Right lobe of liver (tissue), 6 donors: ENCODE measurements around the gene SLC10A7. TPM values are rescaled to one million over a fixed set of nuclear protein-coding genes. Genes with fewer than 3 reads are reported as not detected.

Experiments used
- ATAC-seq, 4 donors: fragments of 200-7000 bp; cut with Tn5 transposase; one replicate each; pipeline ENCODE4 v1.9.1; 2020; ENCODE audit warnings: mild to moderate bottlenecking in 4 of 4, moderate library complexity in 4 of 4
- DNase-seq, 3 donors: peaks; one replicate each; pipeline ENCODE4 v3.0.0-alpha.2; 2020
- H3K27ac ChIP-seq, 3 donors: fragments of 200-600 bp; one replicate each; pipeline ENCODE4 v1.8.0; 2022
- H3K27me3 ChIP-seq, 2 donors: fragments of 200-600 bp; one replicate each; pipeline ENCODE4 v1.8.0; 2022
- H3K36me3 ChIP-seq, 4 donors: fragments of 200-600 bp; sonication (generic) in 1 of 4; one replicate each; pipeline versions ENCODE4 v1.5.1 to v1.8.0; 2017 to 2022; ENCODE audit warnings: control low read depth in 1 of 4
- H3K4me1 ChIP-seq, 4 donors: fragments of 200-600 bp; sonication (generic) in 1 of 4; one replicate each; pipeline versions ENCODE4 v1.5.1 to v1.8.0; 2017 to 2022; ENCODE audit warnings: control low read depth in 1 of 4
- H3K4me3 ChIP-seq, 3 donors: fragments of 200-600 bp; one replicate each; pipeline ENCODE4 v1.8.0; 2022
- H3K9me3 ChIP-seq, 4 donors: fragments of 200-600 bp; sonication (generic) in 1 of 4; one replicate each; pipeline versions ENCODE4 v1.5.1 to v1.8.0; 2017 to 2022; ENCODE audit warnings: control low read depth in 1 of 4
- POLR2A ChIP-seq: fragments of 450-650 bp; IDR thresholded peaks from one replicate; pipeline ENCODE4 v1.6.1; 2017; ENCODE audit warnings: antibody characterized with exemption, mild to moderate bottlenecking
- WGBS: methylation state at CpG from one replicate; pipeline ENCODE4 v1.1.6; 2018; ENCODE audit warnings: low coverage, low lambda C conversion rate; ENCODE audit not compliant: insufficient coverage; ENCODE audit errors: missing lambda C conversion rate; 5-methylcytosine and 5-hydroxymethylcytosine counted together
- intact Hi-C, 2 donors: fragments of 100-400 bp; cut with DNase I; formaldehyde crosslinking; loops; one replicate each; pipeline versions ENCODE4 v1.11.2 to v1.14.1; 2022
- total RNA-seq, 6 experiments: library from RNA; depleted of rRNA in 2 of 6; stranded (reverse); fragments of >200 nt in 2 of 6; fragmentation: NEBNext Ultra II Directional in 3 of 6; extraction: Animal tissue kit (Norgen Biotek cat#: 25700) in 3 of 6; gene quantifications; one replicate each; pipeline versions ENCODE4 v1.1.0 to v1.2.4, GENCODE V29; 2016 to 2023
- TF ChIP-seq, protein P1 (sequence below), 4 donors: fragments of 200-600 bp in 3 of 4; fragments of 450-650 bp in 1 of 4; IDR thresholded peaks; one replicate each; pipeline versions ENCODE4 v1.5.1 to v1.8.0; 2016 to 2022; ENCODE audit warnings: antibody characterized with exemption in 4 of 4, mild to moderate bottlenecking in 2 of 4
- donor health status: DM: no; HTN: yes; CAD: no.
- donor health status: DM: no; HTN: no; CAD: no.
- donor health status: DM: no; HTN: no; CAD: no.
- donor health status: DM: no; HTN: yes; CAD: no.
- donor health status: DM: no; HTN: yes; CAD: no.

Gene SLC10A7
- total RNA-seq, 6 experiments from 2014 or later, result 6.3 to 13.5 (median 9.5) TPM

GRCh38 chr4:146271466-146271865 lies 250.3 kb downstream of the SLC10A7 start:
- Histone ChIP-seq H3K4me3 (no peak overlapping the region), H3K27me3 (no peaks in the 10 kb centered on the region), H3K9me3 (no peaks in the 10 kb centered on the region), H3K4me1 (no peaks in the 10 kb centered on the region), H3K27ac (no peak overlapping the region), H3K36me3 (no peaks in the 10 kb centered on the region)
- intact Hi-C loops, result no loop called here
- no peak for ATAC-seq
- 88% methylated on average over 1 of the region's 3 CpGs for WGBS
- TF ChIP-seq, protein P1, sequence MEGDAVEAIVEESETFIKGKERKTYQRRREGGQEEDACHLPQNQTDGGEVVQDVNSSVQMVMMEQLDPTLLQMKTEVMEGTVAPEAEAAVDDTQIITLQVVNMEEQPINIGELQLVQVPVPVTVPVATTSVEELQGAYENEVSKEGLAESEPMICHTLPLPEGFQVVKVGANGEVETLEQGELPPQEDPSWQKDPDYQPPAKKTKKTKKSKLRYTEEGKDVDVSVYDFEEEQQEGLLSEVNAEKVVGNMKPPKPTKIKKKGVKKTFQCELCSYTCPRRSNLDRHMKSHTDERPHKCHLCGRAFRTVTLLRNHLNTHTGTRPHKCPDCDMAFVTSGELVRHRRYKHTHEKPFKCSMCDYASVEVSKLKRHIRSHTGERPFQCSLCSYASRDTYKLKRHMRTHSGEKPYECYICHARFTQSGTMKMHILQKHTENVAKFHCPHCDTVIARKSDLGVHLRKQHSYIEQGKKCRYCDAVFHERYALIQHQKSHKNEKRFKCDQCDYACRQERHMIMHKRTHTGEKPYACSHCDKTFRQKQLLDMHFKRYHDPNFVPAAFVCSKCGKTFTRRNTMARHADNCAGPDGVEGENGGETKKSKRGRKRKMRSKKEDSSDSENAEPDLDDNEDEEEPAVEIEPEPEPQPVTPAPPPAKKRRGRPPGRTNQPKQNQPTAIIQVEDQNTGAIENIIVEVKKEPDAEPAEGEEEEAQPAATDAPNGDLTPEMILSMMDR (IDR thresholded peaks at IDR 0.05), result no peak
- TF ChIP-seq POLR2A, result no peak
- DNase-seq, result no peak

DNA sequence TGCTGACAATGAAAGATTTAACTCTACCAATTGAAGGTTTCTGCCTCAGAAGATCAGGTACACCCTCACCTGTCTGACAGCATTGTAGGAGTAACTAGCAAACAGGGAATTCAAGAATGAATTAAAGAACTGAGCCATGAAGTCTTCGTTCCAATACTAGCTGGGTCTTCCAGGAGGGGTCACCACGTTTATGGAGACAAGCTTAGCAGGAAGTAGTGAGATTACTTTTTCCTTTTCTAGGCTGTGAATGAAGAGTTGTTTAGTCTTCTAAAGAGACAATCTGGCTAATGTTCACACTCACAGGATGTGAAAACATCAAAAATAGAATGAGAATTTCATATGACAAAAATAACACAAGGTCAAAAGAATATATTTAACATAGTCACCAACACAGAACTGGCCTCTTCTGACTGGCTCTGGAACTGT lies 252.5 kb downstream of the SLC10A7 start:
- intact Hi-C loops, result no loop called here
- 74% methylated on average over 2 of the region's 2 CpGs for WGBS
- no peak for DNase-seq
- no peak overlapping the region for H3K27ac ChIP-seq
- no peaks in the 10 kb centered on the region for H3K27me3 ChIP-seq
- H3K36me3 ChIP-seq, result no peaks in the 10 kb centered on the region
- H3K9me3 ChIP-seq, result no peaks in the 10 kb centered on the region
- no peak for TF ChIP-seq POLR2A
- TF ChIP-seq, protein P1 (IDR thresholded peaks at IDR 0.05), result no peak
- H3K4me3 ChIP-seq, result no peak overlapping the region
- no peak for ATAC-seq
- H3K4me1 ChIP-seq, result no peaks in the 10 kb centered on the region

GRCh38 chr4:146267826-146268225 lies 253.9 kb downstream of the SLC10A7 start:
- Histone ChIP-seq H3K9me3 (no peaks in the 10 kb centered on the region), H3K4me1 (no peaks in the 10 kb centered on the region), H3K36me3 (no peaks in the 10 kb centered on the region), H3K4me3 (no peak overlapping the region), H3K27ac (no peak overlapping the region), H3K27me3 (no peaks in the 10 kb centered on the region)
- 70% methylated on average over 5 of the region's 5 CpGs for WGBS
- DNase-seq (no peak), ATAC-seq (no peak)
- no peak for TF ChIP-seq POLR2A
- TF ChIP-seq, protein P1 (IDR thresholded peaks at IDR 0.05), result no peak
- intact Hi-C loops, result no loop called here

DNA sequence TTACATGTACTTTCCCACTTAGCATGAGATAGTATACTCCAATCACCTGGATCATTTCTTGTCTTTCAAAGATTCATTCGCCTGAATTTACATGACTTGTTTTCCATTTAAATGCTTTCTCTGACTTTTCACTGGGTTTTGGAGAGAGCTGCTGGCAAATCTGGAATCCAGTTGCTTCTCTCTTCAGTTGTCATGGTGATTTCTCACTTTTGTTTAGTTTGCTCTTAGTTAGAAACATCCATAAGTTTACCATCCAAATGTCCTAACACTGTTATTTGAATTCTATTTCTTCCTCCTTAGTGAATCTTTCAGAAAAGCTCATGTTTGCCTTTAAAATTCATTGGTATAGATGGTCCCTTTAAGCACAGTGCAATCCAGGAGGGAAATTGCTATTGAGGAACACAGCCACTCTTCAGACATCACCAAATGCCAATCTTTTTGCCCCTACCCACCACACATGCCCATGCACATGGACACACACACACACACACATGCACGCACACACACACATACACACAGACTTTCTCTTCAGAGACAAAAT lies 255.7 kb downstream of the SLC10A7 start:
- Histone ChIP-seq H3K9me3 (no peaks in the 10 kb centered on the region), H3K36me3 (no peaks in the 10 kb centered on the region), H3K27me3 (no peaks in the 10 kb centered on the region), H3K4me3 (no peak overlapping the region), H3K4me1 (no peaks in the 10 kb centered on the region), H3K27ac (no peak overlapping the region)
- WGBS, result 97% methylated on average over 2 of the region's 2 CpGs
- TF ChIP-seq, protein P1 (IDR thresholded peaks at IDR 0.05), result no peak
- no peak for TF ChIP-seq POLR2A
- intact Hi-C loops, result no loop called here
- DNase-seq (no peak), ATAC-seq (no peak)

- ATAC-seq (no peak), DNase-seq (no peak)
- intact Hi-C loops, result no loop called here
- Histone ChIP-seq H3K27me3 (no peaks in the 10 kb centered on the region), H3K9me3 (no peaks in the 10 kb centered on the region), H3K36me3 (no peaks in the 10 kb centered on the region), H3K4me3 (no peak overlapping the region), H3K27ac (no peak overlapping the region), H3K4me1 (no peaks in the 10 kb centered on the region)
- TF ChIP-seq, protein P1 (IDR thresholded peaks at IDR 0.05), result no peak
- TF ChIP-seq POLR2A, result no peak
These were observed 257.9 kb downstream of the SLC10A7 start for GRCh38 chr4:146263793-146264192.
